Measurements from ENCODE around the gene OLFML2A.

DNA sequence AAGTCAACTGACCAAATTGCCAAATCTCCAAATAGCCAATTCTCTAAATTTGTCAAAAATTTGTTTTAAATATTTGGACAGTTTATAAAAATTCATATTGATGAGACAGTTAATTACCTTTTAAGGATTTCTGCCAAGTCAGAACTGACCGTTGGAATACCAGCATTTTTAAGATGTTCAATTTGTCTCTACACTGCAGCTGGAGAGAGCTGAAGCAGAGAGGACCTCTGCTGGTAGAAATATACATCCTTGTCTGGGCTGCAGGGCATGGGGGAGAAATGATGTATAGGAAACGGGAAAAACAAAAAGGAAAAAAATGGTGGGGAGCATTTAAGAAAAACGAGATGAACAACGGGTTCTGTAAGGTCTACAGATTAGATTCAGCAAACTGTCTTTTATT, 22.6 kb upstream of the OLFML2A start:
- TF ChIP-seq CREB1 (CRISPR knock-in tag; IDR thresholded peaks at IDR 0.05) (no peak), ESRRA (CRISPR knock-in tag; IDR thresholded peaks at IDR 0.05; ENCODE audit: borderline replicate concordance) (no peak), NFE2L1 (CRISPR knock-in tag; IDR thresholded peaks at IDR 0.05) (no peak)
- TF ChIP-seq, protein P1, sequence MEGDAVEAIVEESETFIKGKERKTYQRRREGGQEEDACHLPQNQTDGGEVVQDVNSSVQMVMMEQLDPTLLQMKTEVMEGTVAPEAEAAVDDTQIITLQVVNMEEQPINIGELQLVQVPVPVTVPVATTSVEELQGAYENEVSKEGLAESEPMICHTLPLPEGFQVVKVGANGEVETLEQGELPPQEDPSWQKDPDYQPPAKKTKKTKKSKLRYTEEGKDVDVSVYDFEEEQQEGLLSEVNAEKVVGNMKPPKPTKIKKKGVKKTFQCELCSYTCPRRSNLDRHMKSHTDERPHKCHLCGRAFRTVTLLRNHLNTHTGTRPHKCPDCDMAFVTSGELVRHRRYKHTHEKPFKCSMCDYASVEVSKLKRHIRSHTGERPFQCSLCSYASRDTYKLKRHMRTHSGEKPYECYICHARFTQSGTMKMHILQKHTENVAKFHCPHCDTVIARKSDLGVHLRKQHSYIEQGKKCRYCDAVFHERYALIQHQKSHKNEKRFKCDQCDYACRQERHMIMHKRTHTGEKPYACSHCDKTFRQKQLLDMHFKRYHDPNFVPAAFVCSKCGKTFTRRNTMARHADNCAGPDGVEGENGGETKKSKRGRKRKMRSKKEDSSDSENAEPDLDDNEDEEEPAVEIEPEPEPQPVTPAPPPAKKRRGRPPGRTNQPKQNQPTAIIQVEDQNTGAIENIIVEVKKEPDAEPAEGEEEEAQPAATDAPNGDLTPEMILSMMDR (IDR thresholded peaks at IDR 0.05) = no peak
- TF ChIP-seq, protein P2, sequence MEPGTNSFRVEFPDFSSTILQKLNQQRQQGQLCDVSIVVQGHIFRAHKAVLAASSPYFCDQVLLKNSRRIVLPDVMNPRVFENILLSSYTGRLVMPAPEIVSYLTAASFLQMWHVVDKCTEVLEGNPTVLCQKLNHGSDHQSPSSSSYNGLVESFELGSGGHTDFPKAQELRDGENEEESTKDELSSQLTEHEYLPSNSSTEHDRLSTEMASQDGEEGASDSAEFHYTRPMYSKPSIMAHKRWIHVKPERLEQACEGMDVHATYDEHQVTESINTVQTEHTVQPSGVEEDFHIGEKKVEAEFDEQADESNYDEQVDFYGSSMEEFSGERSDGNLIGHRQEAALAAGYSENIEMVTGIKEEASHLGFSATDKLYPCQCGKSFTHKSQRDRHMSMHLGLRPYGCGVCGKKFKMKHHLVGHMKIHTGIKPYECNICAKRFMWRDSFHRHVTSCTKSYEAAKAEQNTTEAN (CRISPR knock-in tag; IDR thresholded peaks at IDR 0.05) = no peak
- TF ChIP-seq, protein P3, sequence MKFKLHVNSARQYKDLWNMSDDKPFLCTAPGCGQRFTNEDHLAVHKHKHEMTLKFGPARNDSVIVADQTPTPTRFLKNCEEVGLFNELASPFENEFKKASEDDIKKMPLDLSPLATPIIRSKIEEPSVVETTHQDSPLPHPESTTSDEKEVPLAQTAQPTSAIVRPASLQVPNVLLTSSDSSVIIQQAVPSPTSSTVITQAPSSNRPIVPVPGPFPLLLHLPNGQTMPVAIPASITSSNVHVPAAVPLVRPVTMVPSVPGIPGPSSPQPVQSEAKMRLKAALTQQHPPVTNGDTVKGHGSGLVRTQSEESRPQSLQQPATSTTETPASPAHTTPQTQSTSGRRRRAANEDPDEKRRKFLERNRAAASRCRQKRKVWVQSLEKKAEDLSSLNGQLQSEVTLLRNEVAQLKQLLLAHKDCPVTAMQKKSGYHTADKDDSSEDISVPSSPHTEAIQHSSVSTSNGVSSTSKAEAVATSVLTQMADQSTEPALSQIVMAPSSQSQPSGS (CRISPR knock-in tag; IDR thresholded peaks at IDR 0.05; ENCODE audit: borderline replicate concordance, low read depth) = no peak
- TF ChIP-seq, protein P4, sequence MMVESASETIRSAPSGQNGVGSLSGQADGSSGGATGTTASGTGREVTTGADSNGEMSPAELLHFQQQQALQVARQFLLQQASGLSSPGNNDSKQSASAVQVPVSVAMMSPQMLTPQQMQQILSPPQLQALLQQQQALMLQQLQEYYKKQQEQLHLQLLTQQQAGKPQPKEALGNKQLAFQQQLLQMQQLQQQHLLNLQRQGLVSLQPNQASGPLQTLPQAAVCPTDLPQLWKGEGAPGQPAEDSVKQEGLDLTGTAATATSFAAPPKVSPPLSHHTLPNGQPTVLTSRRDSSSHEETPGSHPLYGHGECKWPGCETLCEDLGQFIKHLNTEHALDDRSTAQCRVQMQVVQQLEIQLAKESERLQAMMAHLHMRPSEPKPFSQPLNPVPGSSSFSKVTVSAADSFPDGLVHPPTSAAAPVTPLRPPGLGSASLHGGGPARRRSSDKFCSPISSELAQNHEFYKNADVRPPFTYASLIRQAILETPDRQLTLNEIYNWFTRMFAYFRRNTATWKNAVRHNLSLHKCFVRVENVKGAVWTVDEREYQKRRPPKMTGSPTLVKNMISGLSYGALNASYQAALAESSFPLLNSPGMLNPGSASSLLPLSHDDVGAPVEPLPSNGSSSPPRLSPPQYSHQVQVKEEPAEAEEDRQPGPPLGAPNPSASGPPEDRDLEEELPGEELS (CRISPR knock-in tag; IDR thresholded peaks at IDR 0.05) = no peak
- TF ChIP-seq, protein P5, sequence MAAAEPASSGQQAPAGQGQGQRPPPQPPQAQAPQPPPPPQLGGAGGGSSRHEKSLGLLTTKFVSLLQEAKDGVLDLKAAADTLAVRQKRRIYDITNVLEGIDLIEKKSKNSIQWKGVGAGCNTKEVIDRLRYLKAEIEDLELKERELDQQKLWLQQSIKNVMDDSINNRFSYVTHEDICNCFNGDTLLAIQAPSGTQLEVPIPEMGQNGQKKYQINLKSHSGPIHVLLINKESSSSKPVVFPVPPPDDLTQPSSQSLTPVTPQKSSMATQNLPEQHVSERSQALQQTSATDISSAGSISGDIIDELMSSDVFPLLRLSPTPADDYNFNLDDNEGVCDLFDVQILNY (CRISPR knock-in tag; IDR thresholded peaks at IDR 0.05) = no peak

Data from WTC11 (cell line).